GM12875 (cell line): ENCODE measurements around the gene ATXN10.

Source experiments
- H3K4me3 ChIP-seq: one replicate; pipeline ENCODE4 v1.5.1; 2011; ENCODE audit warnings: low read depth, low read length, control low read depth
- TF ChIP-seq, protein P1 (sequence below): IDR thresholded peaks from 2 replicates; pipeline ENCODE4 v1.5.1; 2011; ENCODE audit warnings: low read depth, mild to moderate bottlenecking, control low read depth, inconsistent platforms, low read length, moderate library complexity, borderline replicate concordance; ENCODE audit not compliant: insufficient read depth

ATXN10 gene

DNA sequence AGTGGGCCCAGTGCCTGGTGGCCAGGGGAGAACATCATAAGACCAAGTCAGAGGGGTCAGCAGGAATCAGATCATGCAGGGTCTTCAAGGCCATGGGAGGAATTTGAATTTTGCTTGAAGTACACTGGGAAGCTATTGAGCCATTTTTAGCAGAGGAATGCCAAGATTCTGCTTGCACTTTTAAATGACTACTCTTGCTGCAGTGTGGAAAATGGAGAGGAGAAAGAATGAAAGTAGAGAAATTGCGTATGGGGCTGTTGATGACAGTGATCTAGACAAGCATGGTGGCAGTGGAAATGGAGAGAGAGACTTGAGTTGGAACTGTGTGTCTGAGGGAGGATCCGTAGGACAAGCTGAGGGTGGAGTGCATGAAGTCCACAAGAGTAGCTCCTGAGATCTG, 177.3 kb downstream of the ATXN10 start:
- H3K4me3 ChIP-seq: no peak overlapping the region
- TF ChIP-seq, protein P1, sequence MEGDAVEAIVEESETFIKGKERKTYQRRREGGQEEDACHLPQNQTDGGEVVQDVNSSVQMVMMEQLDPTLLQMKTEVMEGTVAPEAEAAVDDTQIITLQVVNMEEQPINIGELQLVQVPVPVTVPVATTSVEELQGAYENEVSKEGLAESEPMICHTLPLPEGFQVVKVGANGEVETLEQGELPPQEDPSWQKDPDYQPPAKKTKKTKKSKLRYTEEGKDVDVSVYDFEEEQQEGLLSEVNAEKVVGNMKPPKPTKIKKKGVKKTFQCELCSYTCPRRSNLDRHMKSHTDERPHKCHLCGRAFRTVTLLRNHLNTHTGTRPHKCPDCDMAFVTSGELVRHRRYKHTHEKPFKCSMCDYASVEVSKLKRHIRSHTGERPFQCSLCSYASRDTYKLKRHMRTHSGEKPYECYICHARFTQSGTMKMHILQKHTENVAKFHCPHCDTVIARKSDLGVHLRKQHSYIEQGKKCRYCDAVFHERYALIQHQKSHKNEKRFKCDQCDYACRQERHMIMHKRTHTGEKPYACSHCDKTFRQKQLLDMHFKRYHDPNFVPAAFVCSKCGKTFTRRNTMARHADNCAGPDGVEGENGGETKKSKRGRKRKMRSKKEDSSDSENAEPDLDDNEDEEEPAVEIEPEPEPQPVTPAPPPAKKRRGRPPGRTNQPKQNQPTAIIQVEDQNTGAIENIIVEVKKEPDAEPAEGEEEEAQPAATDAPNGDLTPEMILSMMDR: no peak

- TF ChIP-seq, protein P1: no peak
- H3K4me3 ChIP-seq: no peak overlapping the region
Measured at GRCh38 chr22:45852826-45853225, 181.2 kb downstream of the ATXN10 start.

DNA sequence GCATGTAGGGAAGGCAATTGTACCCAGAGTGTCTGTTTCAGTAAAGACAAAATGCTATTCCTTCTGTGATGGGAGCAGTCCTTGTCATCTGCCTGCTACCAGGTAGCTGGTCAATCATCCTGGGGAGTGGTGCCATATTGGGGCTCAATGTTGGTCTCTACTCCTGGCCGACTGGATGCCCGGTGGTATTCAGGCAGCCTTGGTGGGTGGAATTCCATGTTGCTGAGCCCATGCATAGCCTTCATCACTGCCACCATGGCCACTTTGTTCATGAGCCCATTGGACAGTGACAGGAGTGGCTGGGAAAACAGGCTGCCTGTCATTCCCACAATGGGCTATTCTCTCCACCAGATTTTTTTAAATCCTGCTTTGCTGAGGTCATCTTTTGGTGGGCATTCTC, 184.3 kb downstream of the ATXN10 start:
- TF ChIP-seq, protein P1: no peak
- H3K4me3 ChIP-seq: no peak overlapping the region

DNA sequence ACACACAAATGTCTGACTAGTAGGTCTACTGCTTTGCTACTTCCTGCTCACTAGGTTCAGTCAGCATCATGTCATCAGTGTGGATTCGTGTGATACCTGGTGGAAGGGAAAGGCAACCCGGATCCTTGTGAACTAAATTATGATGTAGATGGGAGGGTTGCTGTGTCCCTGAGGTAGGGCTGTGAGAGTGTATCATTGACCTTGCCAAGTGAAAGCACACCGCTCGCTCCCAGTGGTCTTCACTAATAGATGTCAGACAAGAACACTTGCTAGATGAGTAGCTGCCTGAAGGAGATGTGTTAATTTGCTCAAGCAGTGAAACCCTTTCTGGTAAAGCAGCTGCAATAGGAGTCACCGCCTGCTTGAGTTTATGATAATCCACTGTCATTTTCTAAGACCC, 185.9 kb downstream of the ATXN10 start:
- TF ChIP-seq, protein P1: no peak
- H3K4me3 ChIP-seq: no peak overlapping the region

DNA sequence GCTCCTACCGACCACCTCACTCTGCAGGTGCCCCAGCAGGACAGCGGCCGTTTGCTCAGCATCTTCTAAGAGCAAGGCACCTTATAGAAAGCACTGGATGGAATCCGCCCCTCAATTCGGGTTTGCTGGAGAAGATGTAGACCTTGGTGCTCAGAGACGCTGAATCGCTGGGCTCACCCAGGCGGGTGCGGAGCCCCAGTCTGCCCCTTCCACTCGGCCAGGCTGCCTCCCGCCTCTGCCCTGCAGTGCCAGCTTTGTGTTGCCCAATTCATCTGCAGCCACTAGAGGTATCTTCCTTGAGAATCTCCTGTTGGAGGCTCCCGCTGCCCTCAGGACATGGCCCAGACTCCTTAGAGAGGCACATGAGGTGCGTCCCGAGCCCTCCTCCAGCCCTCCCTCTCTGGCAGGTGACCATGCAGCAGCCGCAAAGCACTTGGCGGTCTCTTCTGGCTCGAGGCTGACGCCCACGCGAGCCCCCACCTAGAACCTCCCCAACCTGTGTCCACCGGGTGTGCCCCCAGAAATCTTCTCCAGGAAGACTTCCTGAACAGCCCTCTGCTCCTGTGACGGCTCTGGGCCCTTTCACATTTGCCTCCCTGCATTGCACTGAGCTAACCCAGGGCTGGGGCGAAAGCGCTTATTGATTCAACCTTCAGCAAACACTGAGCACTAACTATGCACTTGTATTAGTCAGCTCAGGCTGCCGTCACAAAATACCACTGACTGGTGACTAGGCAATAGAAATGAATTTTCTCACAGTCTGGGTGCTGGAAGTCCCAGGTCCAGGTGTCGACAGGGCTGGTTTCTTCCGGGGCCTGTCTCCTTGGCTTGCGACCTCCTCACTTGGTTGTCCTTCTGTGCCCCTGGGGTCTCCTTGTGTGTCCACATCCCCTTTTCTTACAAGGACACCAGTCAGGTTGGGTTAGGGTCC, 187.9 kb downstream of the ATXN10 start:
- TF ChIP-seq, protein P1: no peak

GRCh38 chr22:45860201-45860600, 188.6 kb downstream of the ATXN10 start:
- TF ChIP-seq, protein P1: no peak
- H3K4me3 ChIP-seq: no peak overlapping the region

More for the DNA sequence above, 187.9 kb downstream of the ATXN10 start:
- no peak overlapping the region for H3K4me3 ChIP-seq

DNA sequence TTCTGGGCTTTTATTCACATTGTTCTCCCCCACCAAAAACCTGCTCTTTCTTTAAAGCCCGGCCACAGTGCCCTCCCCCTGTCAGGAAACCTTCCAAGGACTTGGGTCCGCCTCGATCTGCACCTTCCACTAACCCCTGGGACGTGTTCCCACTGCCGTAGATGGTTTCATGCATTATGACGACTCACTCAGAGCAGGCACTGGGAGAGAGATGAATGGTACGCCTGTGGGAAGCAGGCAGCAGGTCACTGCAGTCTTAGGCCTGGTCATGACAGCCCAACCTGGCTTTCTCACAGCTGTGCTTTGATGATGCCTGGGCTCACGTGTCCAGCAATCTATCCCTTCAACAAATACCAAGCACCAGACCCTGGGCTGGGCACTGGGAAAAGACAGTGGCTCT, 189.6 kb downstream of the ATXN10 start:
- no peak overlapping the region for H3K4me3 ChIP-seq
- TF ChIP-seq, protein P1: no peak
